ENCODE data around the gene PLXNA4. TPM values are rescaled to one million over a fixed set of nuclear protein-coding genes. Genes with fewer than 3 reads are reported as not detected.

The PLXNA4 gene
- polyA plus RNA-seq, 2 of the 4 experiments (the other 2 are of a cell fraction): 0.12 to 0.34 TPM

DNA sequence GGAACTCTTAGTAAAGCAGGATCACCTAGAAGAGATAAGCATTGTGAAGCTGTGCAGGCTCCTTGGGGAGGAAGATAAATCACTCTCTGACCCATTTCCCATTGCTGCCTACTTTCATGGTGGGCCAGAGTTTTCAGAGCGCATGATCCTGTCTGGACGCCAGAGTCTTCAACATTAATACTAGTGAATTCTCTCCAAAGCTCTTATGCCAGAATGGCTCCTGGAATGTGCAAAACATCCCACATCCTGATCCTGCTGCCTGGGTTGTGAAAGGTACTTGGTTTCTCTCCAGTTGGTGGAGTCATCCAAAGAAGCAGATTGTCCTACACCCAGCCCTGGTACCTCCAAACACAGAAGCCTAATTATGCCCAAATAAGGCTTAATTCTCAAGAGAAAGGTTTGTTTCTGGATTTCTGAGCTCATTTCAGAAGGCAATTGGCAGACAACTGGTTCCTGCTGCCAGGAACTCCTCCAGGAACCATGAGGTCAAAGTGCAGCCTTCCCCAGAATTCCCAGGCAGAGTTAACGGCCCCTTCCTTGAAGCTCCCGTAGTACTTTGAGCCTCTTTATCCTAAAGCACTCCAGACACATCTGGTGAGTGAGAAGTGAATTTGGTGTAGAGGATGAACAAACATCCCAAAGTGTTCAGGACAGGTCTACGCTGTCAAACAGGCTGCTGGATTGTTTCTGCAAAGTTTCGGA lies 495.2 kb downstream of the PLXNA4 start:
- TF ChIP-seq, protein P1, sequence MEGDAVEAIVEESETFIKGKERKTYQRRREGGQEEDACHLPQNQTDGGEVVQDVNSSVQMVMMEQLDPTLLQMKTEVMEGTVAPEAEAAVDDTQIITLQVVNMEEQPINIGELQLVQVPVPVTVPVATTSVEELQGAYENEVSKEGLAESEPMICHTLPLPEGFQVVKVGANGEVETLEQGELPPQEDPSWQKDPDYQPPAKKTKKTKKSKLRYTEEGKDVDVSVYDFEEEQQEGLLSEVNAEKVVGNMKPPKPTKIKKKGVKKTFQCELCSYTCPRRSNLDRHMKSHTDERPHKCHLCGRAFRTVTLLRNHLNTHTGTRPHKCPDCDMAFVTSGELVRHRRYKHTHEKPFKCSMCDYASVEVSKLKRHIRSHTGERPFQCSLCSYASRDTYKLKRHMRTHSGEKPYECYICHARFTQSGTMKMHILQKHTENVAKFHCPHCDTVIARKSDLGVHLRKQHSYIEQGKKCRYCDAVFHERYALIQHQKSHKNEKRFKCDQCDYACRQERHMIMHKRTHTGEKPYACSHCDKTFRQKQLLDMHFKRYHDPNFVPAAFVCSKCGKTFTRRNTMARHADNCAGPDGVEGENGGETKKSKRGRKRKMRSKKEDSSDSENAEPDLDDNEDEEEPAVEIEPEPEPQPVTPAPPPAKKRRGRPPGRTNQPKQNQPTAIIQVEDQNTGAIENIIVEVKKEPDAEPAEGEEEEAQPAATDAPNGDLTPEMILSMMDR (IDR thresholded peaks at IDR 0.05): no peak
- TF ChIP-seq, protein P2, sequence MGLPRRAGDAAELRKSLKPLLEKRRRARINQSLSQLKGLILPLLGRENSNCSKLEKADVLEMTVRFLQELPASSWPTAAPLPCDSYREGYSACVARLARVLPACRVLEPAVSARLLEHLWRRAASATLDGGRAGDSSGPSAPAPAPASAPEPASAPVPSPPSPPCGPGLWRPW (IDR thresholded peaks at IDR 0.05): no peak
- TF ChIP-seq FOXS1 (CRISPR knock-in tag; IDR thresholded peaks at IDR 0.05) (no peak), CBX8 (IDR thresholded peaks at IDR 0.05) (no peak), NPAS2 (CRISPR knock-in tag; IDR thresholded peaks at IDR 0.05; ENCODE audit: borderline replicate concordance) (no peak), SREBF2 (IDR thresholded peaks at IDR 0.05) (no peak), ZFP36 (IDR thresholded peaks at IDR 0.05; ENCODE audit: borderline replicate concordance, partially characterized antibody) (no peak), KDM1A (IDR thresholded peaks at IDR 0.05; ENCODE audit: low read depth) (no peak), MAZ (IDR thresholded peaks at IDR 0.05; ENCODE audit: borderline replicate concordance, low read depth, low read length) (no peak), PHF8 (IDR thresholded peaks at IDR 0.05; ENCODE audit: borderline replicate concordance, low read depth) (no peak), POLR2AphosphoS2 (conservative IDR thresholded peaks at IDR 0.05; ENCODE audit: low read length) (no peak), CBX2 (IDR thresholded peaks at IDR 0.05; ENCODE audit: borderline replicate concordance, low read depth) (no peak), MAFK (IDR thresholded peaks at IDR 0.05; ENCODE audit: partially characterized antibody) (no peak), ESRRA (IDR thresholded peaks at IDR 0.05; ENCODE audit: borderline replicate concordance, low read length) (no peak), TFCP2L1 (CRISPR knock-in tag; IDR thresholded peaks at IDR 0.05) (no peak), JUN (IDR thresholded peaks at IDR 0.05) (no peak)
- TF ChIP-seq, protein P3, sequence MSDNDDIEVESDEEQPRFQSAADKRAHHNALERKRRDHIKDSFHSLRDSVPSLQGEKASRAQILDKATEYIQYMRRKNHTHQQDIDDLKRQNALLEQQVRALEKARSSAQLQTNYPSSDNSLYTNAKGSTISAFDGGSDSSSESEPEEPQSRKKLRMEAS (IDR thresholded peaks at IDR 0.05): no peak
- TF ChIP-seq, protein P4, sequence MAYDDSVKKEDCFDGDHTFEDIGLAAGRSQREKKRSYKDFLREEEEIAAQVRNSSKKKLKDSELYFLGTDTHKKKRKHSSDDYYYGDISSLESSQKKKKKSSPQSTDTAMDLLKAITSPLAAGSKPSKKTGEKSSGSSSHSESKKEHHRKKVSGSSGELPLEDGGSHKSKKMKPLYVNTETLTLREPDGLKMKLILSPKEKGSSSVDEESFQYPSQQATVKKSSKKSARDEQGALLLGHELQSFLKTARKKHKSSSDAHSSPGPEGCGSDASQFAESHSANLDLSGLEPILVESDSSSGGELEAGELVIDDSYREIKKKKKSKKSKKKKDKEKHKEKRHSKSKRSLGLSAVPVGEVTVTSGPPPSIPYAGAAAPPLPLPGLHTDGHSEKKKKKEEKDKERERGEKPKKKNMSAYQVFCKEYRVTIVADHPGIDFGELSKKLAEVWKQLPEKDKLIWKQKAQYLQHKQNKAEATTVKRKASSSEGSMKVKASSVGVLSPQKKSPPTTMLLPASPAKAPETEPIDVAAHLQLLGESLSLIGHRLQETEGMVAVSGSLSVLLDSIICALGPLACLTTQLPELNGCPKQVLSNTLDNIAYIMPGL (CRISPR knock-in tag; IDR thresholded peaks at IDR 0.05; ENCODE audit: borderline replicate concordance): no peak
- TF ChIP-seq, protein P5, sequence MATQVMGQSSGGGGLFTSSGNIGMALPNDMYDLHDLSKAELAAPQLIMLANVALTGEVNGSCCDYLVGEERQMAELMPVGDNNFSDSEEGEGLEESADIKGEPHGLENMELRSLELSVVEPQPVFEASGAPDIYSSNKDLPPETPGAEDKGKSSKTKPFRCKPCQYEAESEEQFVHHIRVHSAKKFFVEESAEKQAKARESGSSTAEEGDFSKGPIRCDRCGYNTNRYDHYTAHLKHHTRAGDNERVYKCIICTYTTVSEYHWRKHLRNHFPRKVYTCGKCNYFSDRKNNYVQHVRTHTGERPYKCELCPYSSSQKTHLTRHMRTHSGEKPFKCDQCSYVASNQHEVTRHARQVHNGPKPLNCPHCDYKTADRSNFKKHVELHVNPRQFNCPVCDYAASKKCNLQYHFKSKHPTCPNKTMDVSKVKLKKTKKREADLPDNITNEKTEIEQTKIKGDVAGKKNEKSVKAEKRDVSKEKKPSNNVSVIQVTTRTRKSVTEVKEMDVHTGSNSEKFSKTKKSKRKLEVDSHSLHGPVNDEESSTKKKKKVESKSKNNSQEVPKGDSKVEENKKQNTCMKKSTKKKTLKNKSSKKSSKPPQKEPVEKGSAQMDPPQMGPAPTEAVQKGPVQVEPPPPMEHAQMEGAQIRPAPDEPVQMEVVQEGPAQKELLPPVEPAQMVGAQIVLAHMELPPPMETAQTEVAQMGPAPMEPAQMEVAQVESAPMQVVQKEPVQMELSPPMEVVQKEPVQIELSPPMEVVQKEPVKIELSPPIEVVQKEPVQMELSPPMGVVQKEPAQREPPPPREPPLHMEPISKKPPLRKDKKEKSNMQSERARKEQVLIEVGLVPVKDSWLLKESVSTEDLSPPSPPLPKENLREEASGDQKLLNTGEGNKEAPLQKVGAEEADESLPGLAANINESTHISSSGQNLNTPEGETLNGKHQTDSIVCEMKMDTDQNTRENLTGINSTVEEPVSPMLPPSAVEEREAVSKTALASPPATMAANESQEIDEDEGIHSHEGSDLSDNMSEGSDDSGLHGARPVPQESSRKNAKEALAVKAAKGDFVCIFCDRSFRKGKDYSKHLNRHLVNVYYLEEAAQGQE (IDR thresholded peaks at IDR 0.05): no peak
- TF ChIP-seq, protein P6, sequence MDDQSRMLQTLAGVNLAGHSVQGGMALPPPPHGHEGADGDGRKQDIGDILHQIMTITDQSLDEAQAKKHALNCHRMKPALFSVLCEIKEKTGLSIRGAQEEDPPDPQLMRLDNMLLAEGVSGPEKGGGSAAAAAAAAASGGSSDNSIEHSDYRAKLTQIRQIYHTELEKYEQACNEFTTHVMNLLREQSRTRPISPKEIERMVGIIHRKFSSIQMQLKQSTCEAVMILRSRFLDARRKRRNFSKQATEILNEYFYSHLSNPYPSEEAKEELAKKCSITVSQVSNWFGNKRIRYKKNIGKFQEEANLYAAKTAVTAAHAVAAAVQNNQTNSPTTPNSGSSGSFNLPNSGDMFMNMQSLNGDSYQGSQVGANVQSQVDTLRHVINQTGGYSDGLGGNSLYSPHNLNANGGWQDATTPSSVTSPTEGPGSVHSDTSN (IDR thresholded peaks at IDR 0.05): no peak
- no peak for ATAC-seq
- Histone ChIP-seq H3K4me1 (no peaks in the 10 kb centered on the region), H3K27ac (no peak overlapping the region), H3K9me3 (no peaks in the 10 kb centered on the region), H3K4me3 (no peak overlapping the region), H3K4me2 (no peak overlapping the region)
- no peak for FAIRE-seq
- WGBS (ENCODE audit: missing lambda C conversion rate): 83% methylated on average over 6 of the region's 6 CpGs
- ChIA-PET POLR2A (no interaction called here), CTCF (interaction anchor here (0.6 to 1.5 kb wide), 3 partner anchors 11 to 171 kb away, joined by 3 read pairs; no protein-coding TSS in a partner anchor)
- no peak for DNase-seq (ENCODE audit: low read depth in 1 of 2, low spot score in 1 of 2)

Data from A549 (cell line).